H9 (cell line): ENCODE data around the gene ZNF672. TPM values are rescaled to one million over a fixed set of nuclear protein-coding genes. Genes with fewer than 3 reads are reported as not detected.

Experiments
- DNase-seq: peaks from one replicate; pipeline ENCODE4 v3.0.0-alpha.2; 2017
- H2AFZ ChIP-seq: one replicate; pipeline ENCODE4 v1.6.1; 2013; ENCODE audit warnings: mild to moderate bottlenecking, low read length, control low read depth, moderate library complexity
- H2AK5ac ChIP-seq: 2 replicates; pipeline ENCODE4 v1.6.1; 2013; ENCODE audit warnings: low read length, control low read depth, mixed read lengths; ENCODE audit not compliant: insufficient read length
- H2BK120ac ChIP-seq: one replicate; pipeline ENCODE4 v1.6.1; 2013; ENCODE audit warnings: low read depth, mild to moderate bottlenecking, low read length, control low read depth, inconsistent platforms; ENCODE audit not compliant: poor library complexity, severe bottlenecking
- H2BK12ac ChIP-seq: 2 replicates; pipeline ENCODE4 v1.6.1; 2013; ENCODE audit warnings: low read length, control low read depth, mixed read lengths, low read depth; ENCODE audit not compliant: insufficient read length
- H2BK15ac ChIP-seq: 2 replicates; pipeline ENCODE4 v1.6.1; 2013; ENCODE audit warnings: low read depth, low read length, control low read depth
- H2BK20ac ChIP-seq: one replicate; pipeline ENCODE4 v1.6.1; 2013; ENCODE audit warnings: low read depth, mild to moderate bottlenecking, low read length, control low read depth, inconsistent platforms; ENCODE audit not compliant: poor library complexity, severe bottlenecking
- H2BK5ac ChIP-seq: 2 replicates; pipeline ENCODE4 v1.6.1; 2013; ENCODE audit warnings: low read length, control low read depth, mixed read lengths; ENCODE audit not compliant: insufficient read length
- H3K14ac ChIP-seq: 2 replicates; pipeline ENCODE4 v1.6.1; 2013; ENCODE audit warnings: low read length, control low read depth; ENCODE audit not compliant: insufficient read depth
- H3K18ac ChIP-seq: 2 replicates; pipeline ENCODE4 v1.6.1; 2013; ENCODE audit warnings: low read depth, mild to moderate bottlenecking, mixed read lengths, low read length, control low read depth; ENCODE audit not compliant: insufficient read length
- H3K23ac ChIP-seq: 2 replicates; pipeline ENCODE4 v1.6.1; 2013; ENCODE audit warnings: low read length, control low read depth, mixed read lengths, low read depth; ENCODE audit not compliant: insufficient read length
- H3K23me2 ChIP-seq: 2 replicates; pipeline ENCODE4 v1.6.1; 2013; ENCODE audit warnings: low read depth, mild to moderate bottlenecking, mixed read lengths, low read length, control low read depth; ENCODE audit not compliant: insufficient read length, poor library complexity, severe bottlenecking
- H3K27ac ChIP-seq: 2 replicates; pipeline ENCODE4 v1.5.1; 2013; ENCODE audit warnings: low read length, control low read depth, mixed read lengths, low read depth; ENCODE audit not compliant: insufficient read length
- H3K27me3 ChIP-seq: 2 replicates; pipeline ENCODE4 v1.6.1; 2013; ENCODE audit warnings: low read length, control low read depth, inconsistent platforms; ENCODE audit not compliant: insufficient read depth
- H3K4ac ChIP-seq: 2 replicates; pipeline ENCODE4 v1.6.1; 2013; ENCODE audit warnings: low read depth, mild to moderate bottlenecking, control low read depth, inconsistent platforms, low read length, moderate library complexity
- H3K4me1 ChIP-seq: 2 replicates; pipeline ENCODE4 v1.6.1; 2013; ENCODE audit warnings: low read length, control low read depth, inconsistent platforms; ENCODE audit not compliant: insufficient read depth
- H3K4me2 ChIP-seq: 2 replicates; pipeline ENCODE4 v1.6.1; 2013; ENCODE audit warnings: low read length, control low read depth, mixed read lengths; ENCODE audit not compliant: insufficient read length, insufficient read depth
- H3K56ac ChIP-seq: 2 replicates; pipeline ENCODE4 v1.6.1; 2013; ENCODE audit warnings: low read depth, mild to moderate bottlenecking, mixed read lengths, low read length, control low read depth; ENCODE audit not compliant: insufficient read length
- H3K79me1 ChIP-seq: 2 replicates; pipeline ENCODE4 v1.6.1; 2013; ENCODE audit warnings: low read depth, mild to moderate bottlenecking, moderate library complexity, low read length, control low read depth, inconsistent platforms; ENCODE audit not compliant: insufficient read depth, poor library complexity, severe bottlenecking
- H3K79me2 ChIP-seq: 2 replicates; pipeline ENCODE4 v1.6.1; 2013; ENCODE audit warnings: low read length, control low read depth, inconsistent platforms; ENCODE audit not compliant: insufficient read depth
- H3K9ac ChIP-seq: 2 replicates; pipeline ENCODE4 v1.6.1; 2013; ENCODE audit warnings: low read length, control low read depth, mixed read lengths; ENCODE audit not compliant: insufficient read length; ENCODE audit errors: extremely low read depth
- H3K9me3 ChIP-seq: one replicate; pipeline ENCODE4 v1.6.1; 2013; ENCODE audit warnings: low read depth, low read length, inconsistent platforms; ENCODE audit not compliant: control insufficient read depth
- H3T11ph ChIP-seq: one replicate; pipeline ENCODE4 v1.6.1; 2013; ENCODE audit warnings: mild to moderate bottlenecking, low read length, control low read depth, inconsistent platforms
- H4K20me1 ChIP-seq: one replicate; pipeline ENCODE4 v1.6.1; 2013; ENCODE audit not compliant: control insufficient read depth, insufficient read length, insufficient read depth
- H4K5ac ChIP-seq: 2 replicates; pipeline ENCODE4 v1.6.1; 2013; ENCODE audit warnings: low read depth, mild to moderate bottlenecking, mixed read lengths, low read length, control low read depth; ENCODE audit not compliant: insufficient read length
- H4K8ac ChIP-seq: replicated peaks from 2 replicates; pipeline ENCODE4 v1.6.1; 2013; ENCODE audit warnings: low read length, control low read depth, mixed read lengths, low read depth; ENCODE audit not compliant: insufficient read length
- H4K91ac ChIP-seq: 2 replicates; pipeline ENCODE4 v1.6.1; 2013; ENCODE audit warnings: low read depth, mild to moderate bottlenecking, moderate library complexity, mixed read lengths, low read length, control low read depth; ENCODE audit not compliant: insufficient read length
- H3K27ac Mint-ChIP-seq, 3 experiments: 2 replicates in 2 of 3; 3 replicates in 1 of 3; pipeline ENCODE4 v1.8.0; 2020 to 2021; ENCODE audit warnings: mixed read lengths in 3 of 3, mild to moderate bottlenecking in 1 of 3, moderate library complexity in 1 of 3
- H3K27me3 Mint-ChIP-seq: 2 replicates; pipeline ENCODE4 v1.8.0; 2021; ENCODE audit warnings: low read depth, mild to moderate bottlenecking, moderate library complexity, mixed read lengths
- H3K36me3 Mint-ChIP-seq, 3 experiments: 2 replicates in 2 of 3; 3 replicates in 1 of 3; pipeline ENCODE4 v1.8.0; 2020 to 2021; ENCODE audit warnings: low read depth in 3 of 3, mixed read lengths in 3 of 3; ENCODE audit not compliant: insufficient read depth in 1 of 3
- H3K4me1 Mint-ChIP-seq, 2 experiments: 2 replicates each; pipeline ENCODE4 v1.8.0; 2020; ENCODE audit warnings: mixed read lengths in 2 of 2
- H3K4me3 Mint-ChIP-seq, 2 experiments: 2 replicates in 1 of 2; 3 replicates in 1 of 2; pipeline ENCODE4 v1.8.0; 2020 to 2021; ENCODE audit warnings: mild to moderate bottlenecking in 2 of 2, mixed read lengths in 2 of 2, moderate library complexity in 1 of 2
- H3K9me3 Mint-ChIP-seq, 2 experiments: 2 replicates in 1 of 2; 3 replicates in 1 of 2; pipeline ENCODE4 v1.8.0; 2020; ENCODE audit warnings: mild to moderate bottlenecking in 2 of 2, mixed read lengths in 2 of 2, moderate library complexity in 1 of 2
- CTCF ChIP-seq: fragments of 200-600 bp; sonication (generic); conservative IDR thresholded peaks from 3 replicates; pipeline ENCODE4 v1.8.0; 2021; ENCODE audit warnings: antibody characterized with exemption, mild to moderate bottlenecking
- WGBS: extraction: QIAGEN DNeasy Blood & Tissue Kit; methylation state at CpG from one replicate; pipeline ENCODE4 v1.1.7; 2013; ENCODE audit warnings: missing lambda C conversion rate, low lambda C conversion rate, mixed read lengths; ENCODE audit not compliant: insufficient read length; ENCODE audit errors: extremely low coverage; 5-methylcytosine and 5-hydroxymethylcytosine counted together
- total RNA-seq: library from RNA; stranded (reverse); gene quantifications from 2 replicates; pipeline ENCODE4 v1.2.1, GENCODE V29; 2021

The ZNF672 gene
- total RNA-seq, 1 experiment from 2014 or later, result 29.4 TPM

GRCh38 chr1:248813546-248813945 lies 24.5 kb upstream of the ZNF672 start:
- Histone ChIP-seq H4K91ac (no peak overlapping the region), H2AK5ac (no peak overlapping the region), H3K79me2 (no peaks in the 10 kb centered on the region; the same call in 1 of the 2 replicates), H3K4me1 (no peaks in the 10 kb centered on the region), H4K20me1 (no peaks in the 10 kb centered on the region), H2BK5ac (no peak overlapping the region), H3K27ac (no peak overlapping the region), H2BK20ac (no peak overlapping the region), H4K5ac (no peak overlapping the region), H3K4me2 (no peak overlapping the region), H2AFZ (no peak overlapping the region), H3K9me3 (no peaks in the 10 kb centered on the region), H2BK12ac (no peak overlapping the region), H2BK120ac (no peak overlapping the region), H3K14ac (no peak overlapping the region), H3K23me2 (no peaks in the 10 kb centered on the region), H3T11ph (no peak overlapping the region), H3K56ac (no peak overlapping the region), H3K4ac (no peak overlapping the region), H3K18ac (no peak overlapping the region), H3K23ac (no peak overlapping the region), H3K27me3 (no peaks in the 10 kb centered on the region), H4K8ac (no peak overlapping the region), H3K9ac (no peak overlapping the region), H3K79me1 (no peaks in the 10 kb centered on the region), H2BK15ac (no peak overlapping the region)
- peaks cover 15 to 17% of the 10 kb centered on the region in 2 experiments for H3K4me1 Mint-ChIP-seq
- H3K9me3 Mint-ChIP-seq, result no peaks in the 10 kb centered on the region
- no peak for TF ChIP-seq CTCF
- no peaks in the 10 kb centered on the region for H3K27me3 Mint-ChIP-seq
- no peak overlapping the region for H3K27ac Mint-ChIP-seq
- peaks cover 28 to 61% (median 55%) of the 10 kb centered on the region in 3 experiments for H3K36me3 Mint-ChIP-seq
- DNase-seq, result no peak
- WGBS, result no CpG with 5 or more reads among the region's 8 CpGs
- H3K4me3 Mint-ChIP-seq, result no peak overlapping the region; a peak in 1 of 5 replicates
